ENCODE results near the gene OBSCN.

Gene OBSCN

GRCh38 chr1:228289239-228289849, 81.5 kb downstream of the OBSCN start:
- DNase-seq (ENCODE audit: low read depth) = no peak

- DNase-seq (ENCODE audit: low read depth) = no peak
Observed at GRCh38 chr1:228289996-228290881, 82.4 kb downstream of the OBSCN start.

DNA sequence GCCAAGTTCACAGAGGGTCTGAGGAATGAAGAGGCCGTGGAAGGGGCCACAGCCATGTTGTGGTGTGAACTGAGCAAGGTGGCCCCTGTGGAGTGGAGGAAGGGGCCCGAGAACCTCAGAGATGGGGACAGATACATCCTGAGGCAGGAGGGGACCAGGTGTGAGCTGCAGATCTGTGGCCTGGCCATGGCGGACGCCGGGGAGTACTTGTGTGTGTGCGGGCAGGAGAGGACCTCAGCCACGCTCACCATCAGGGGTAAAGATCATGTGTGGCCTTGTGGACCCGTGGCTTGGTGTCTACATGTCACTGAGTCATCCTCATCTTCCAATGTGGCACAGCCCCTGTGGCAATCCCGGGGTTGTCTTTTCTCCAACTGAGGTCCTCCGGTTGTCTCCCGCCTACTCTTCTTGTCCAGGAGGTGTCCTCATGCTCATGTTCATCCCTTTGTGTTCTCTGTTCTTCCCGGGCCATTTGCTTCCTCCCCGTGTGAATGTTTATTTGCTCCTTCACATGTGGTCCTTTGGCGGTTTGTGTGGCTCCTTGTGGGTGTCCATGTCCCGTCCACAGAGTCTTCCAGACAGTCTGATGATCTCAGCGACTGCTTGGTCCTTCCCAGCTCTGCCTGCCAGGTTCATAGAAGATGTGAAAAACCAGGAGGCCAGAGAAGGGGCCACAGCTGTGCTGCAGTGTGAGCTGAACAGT, 84.2 kb downstream of the OBSCN start:
- no peak for DNase-seq (ENCODE audit: low read depth)

DNA sequence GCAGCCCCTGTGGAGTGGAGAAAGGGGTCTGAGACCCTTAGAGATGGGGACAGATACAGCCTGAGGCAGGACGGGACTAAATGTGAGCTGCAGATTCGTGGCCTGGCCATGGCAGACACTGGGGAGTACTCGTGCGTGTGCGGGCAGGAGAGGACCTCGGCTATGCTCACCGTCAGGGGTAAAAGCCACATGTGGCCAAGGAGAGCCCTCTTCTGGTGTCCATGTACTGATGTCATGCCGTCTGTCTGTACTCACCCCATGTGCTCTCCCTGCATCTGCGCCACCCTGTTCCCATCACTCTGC, 84.7 kb downstream of the OBSCN start:
- no peak for DNase-seq (ENCODE audit: low read depth)

GRCh38 chr1:228293393-228293792, 85.5 kb downstream of the OBSCN start:
- DNase-seq (ENCODE audit: low read depth) = no peak

DNA sequence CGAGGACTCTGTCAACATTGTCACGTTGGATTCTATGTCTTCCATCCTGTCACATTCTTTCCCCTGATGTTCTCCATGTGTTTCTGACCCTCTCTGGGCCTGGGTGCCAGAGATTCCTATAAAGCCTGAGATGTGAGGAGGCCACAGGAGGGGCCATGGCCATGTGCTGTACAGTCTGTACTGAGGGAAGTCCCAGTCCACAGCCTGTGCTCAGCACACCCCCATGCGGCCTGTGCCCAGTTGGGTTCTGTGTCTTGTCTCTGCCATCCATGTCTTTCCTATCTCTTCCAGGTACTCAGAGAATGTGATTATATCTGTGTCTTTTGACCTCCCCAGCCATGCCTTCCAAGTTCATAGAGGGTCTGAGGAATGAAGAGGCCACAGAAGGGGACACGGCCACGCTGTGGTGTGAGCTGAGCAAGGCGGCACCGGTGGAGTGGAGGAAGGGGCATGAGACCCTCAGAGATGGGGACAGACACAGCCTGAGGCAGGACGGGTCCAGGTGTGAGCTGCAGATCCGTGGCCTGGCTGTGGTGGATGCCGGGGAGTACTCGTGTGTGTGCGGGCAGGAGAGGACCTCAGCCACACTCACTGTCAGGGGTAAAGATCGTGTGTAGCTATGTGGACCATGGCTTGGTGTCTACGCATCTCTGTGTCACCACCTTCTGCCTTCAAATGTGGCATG, 86.1 kb downstream of the OBSCN start:
- DNase-seq (ENCODE audit: low read depth) = no peak

DNA sequence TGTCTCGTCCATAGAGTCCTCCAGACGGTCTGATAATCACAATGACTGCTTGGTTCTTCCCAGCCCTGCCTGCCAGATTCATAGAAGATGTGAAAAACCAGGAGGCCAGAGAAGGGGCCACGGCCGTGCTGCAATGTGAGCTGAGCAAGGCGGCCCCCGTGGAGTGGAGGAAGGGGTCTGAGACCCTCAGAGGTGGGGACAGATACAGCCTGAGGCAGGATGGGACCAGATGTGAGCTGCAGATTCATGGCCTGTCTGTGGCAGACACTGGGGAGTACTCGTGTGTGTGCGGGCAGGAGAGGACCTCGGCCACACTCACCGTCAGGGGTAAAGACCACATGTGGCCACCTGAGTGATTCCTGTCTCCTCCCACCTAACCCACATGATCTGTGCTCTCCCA, 86.9 kb downstream of the OBSCN start:
- DNase-seq (ENCODE audit: low read depth) = no peak

DNA sequence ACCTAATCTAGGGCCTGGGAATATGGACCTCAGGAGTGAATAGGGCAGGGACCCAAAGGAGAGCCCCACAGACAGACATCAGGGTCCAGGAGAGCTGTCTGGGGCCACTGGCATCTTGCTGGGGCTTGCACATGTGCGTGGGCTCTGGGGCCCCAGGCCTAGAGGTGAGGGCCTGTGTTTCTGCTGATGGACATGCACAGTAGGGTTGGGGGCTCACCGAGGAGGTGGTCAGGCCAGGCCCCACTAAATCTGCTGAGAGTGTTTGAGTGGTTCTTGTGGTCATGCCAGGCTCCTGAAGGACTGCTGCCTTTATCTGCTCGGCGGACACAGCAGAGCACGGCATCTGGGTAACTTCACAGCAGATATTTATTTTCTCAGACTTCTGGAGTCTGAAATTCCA, 87.4 kb downstream of the OBSCN start:
- no peak for DNase-seq (ENCODE audit: low read depth)

DNA sequence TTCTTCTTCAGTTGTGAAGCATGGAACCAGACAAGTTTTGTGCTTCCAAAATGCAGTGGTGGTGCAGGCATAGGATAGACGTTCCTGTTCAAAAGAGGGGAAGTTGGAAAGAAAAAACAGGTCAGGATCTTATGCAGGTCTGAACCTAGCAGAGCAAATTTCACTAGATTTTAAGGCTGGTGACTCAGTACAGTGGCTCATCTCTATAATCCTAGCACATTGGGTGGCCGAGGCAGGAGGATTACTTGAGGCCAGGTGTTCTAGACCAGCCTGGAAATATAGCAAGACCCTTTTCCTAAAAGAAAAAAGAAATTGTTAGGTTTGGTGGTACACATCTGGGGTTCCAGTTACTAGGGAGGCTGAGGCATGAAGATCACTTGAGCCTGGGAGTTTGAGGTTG, 88.1 kb downstream of the OBSCN start:
- no peak for DNase-seq (ENCODE audit: low read depth)

GRCh38 chr1:228297242-228297641, 89.4 kb downstream of the OBSCN start:
- DNase-seq (ENCODE audit: low read depth) = no peak

DNA sequence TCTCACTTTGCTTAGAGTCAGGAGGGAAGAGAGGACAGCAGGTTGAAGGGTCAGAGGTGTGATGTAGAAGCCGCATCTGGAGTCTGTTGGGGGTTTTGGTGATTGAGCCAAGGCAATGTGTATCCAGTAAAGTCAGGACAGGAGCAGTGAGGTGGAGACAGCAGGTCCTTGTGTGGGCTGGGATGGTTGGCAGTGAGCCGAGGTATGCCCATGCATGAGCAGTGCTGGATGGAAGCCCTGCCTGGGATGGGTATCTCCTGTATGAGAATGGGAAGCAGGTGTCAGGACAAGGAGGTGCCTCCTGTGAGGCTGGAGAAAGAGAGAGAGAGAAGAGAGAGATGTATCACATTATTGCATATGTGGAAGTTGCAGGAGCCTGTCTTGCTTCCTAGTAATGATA, 90.0 kb downstream of the OBSCN start:
- DNase-seq (ENCODE audit: low read depth) = no peak

- DNase-seq (ENCODE audit: low read depth) = no peak
Observed at GRCh38 chr1:228298471-228298870, 90.6 kb downstream of the OBSCN start.

DNA sequence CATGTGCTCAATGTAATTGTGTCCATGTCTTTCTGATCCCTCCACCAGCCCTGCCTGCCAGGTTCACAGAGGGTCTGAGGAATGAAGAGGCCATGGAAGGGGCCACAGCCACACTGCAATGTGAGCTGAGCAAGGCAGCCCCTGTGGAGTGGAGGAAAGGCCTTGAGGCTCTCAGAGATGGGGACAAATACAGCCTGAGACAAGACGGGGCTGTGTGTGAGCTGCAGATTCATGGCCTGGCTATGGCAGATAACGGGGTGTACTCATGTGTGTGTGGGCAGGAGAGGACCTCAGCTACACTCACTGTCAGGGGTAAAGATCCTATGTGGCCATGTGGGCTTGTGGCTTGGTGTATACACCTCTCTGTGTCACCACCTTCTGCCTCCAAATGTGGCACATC, 91.4 kb downstream of the OBSCN start:
- no peak for DNase-seq (ENCODE audit: low read depth)

GRCh38 chr1:228299901-228300300, 92.1 kb downstream of the OBSCN start:
- DNase-seq (ENCODE audit: low read depth) = no peak

- DNase-seq (ENCODE audit: low read depth) = no peak
Observed at GRCh38 chr1:228302086-228302485, 94.2 kb downstream of the OBSCN start.

DNA sequence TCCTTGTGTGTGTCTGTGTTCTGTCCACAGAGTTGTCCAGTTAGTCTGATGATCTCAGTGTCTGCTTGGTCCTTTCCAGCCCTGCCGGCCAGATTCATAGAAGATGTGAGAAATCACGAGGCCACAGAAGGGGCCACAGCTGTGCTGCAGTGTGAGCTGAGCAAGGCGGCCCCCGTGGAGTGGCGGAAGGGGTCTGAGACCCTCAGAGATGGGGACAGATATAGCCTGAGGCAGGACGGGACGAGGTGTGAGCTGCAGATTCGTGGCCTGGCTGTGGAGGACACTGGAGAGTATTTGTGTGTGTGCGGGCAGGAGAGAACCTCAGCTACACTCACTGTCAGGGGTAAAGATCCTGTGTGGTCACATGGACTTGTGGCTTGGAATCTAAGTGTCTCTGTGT, 95.8 kb downstream of the OBSCN start:
- no peak for DNase-seq (ENCODE audit: low read depth)

DNA sequence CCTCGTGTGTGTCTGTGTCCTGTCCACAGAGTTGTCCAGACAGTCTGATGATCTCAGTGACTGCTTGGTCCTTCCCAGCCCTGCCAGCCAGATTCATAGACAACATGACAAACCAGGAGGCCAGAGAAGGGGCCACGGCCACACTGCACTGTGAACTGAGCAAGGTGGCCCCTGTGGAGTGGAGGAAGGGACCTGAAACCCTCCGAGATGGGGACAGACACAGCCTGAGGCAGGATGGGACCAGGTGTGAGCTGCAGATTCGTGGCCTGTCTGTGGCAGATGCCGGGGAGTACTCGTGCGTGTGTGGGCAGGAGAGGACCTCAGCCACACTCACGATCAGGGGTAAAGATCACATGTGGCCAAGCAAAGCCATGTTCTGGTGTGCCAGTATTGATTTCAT, 96.4 kb downstream of the OBSCN start:
- DNase-seq (ENCODE audit: low read depth) = no peak

DNA sequence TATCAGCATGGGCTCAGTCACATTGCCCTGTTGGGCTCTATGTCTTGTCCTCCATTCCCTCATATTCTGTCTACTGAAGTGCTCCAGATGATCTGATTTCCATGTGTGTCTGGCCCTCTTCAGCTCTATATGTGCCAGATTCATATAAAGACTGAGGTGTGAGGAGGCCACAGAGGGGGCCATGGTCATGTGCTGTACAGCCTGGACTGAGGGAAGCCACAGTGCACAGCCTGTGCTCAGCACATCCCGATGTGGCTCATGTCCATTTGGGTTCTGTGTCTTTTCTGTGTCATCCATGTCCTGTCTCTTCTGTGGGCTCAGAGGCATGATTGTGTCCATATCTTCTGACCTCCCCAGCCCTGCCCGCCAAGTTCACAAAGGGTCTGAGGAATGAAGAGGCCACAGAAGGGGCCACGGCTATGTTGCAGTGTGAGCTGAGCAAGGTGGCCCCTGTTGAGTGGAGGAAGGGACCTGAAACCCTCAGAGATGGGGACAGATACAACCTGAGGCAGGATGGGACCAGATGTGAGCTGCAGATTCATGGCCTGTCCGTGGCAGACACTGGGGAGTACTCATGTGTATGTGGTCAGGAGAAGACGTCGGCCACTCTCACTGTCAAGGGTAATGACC, 97.0 kb downstream of the OBSCN start:
- no peak for DNase-seq (ENCODE audit: low read depth)

DNA sequence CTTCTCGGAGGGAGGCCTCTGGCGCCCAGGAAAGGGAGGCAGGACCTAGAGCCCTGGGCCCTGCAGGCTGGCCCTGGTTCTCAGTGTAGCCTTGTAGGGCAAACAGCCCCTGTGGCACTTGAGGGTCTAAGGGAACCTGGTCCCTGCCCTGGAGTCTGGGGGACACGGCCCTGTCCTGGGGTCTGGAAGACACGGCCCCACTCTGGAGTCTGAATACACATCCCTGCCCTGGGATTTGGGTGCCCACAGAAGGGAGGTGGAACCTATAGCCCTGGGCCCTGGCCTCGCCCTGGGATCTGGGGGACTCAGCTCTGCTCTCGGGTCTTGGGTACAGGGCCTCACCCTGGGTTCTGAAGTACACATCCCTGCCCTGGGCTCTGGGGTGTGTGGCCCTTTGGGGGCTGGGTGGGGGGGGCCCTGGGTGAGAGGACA, 97.9 kb downstream of the OBSCN start:
- DNase-seq (ENCODE audit: low read depth) = no peak

GRCh38 chr1:228306275-228307217, 98.7 kb downstream of the OBSCN start:
- DNase-seq (ENCODE audit: low read depth) = no peak
